Fibroblast of skin of right quadriceps (primary cell): ENCODE measurements around the gene PLD5.
"Not testable (repeated sequence)": the region's sequence is repeated elsewhere in the genome, so short reads cannot be mapped to it uniquely, and the experiment has no call there.

ENCODE experiments used
- DNase-seq: peaks from one replicate; pipeline ENCODE4 v3.0.0-alpha.2; 2013

The PLD5 gene

DNA sequence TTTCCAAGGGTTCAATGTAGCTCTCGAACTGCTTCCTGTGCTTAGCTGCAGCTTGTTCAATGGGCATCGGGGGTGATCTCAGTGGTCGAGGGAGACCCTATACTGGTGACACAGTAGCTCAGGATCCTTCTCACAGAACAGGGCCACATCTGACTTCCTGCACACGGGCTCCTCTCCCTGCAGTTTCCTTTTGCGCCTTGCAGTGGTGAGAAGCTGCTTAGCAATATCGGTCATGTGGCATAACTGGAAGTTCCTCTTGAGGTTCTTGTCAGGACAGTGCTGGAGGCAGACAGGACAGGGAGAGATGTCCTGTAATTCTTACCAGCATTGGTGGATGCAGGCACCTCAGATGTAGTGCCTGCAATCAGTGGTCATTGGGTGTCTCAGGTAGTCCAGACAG, 385.1 kb downstream of the PLD5 start:
- no peak for DNase-seq

DNA sequence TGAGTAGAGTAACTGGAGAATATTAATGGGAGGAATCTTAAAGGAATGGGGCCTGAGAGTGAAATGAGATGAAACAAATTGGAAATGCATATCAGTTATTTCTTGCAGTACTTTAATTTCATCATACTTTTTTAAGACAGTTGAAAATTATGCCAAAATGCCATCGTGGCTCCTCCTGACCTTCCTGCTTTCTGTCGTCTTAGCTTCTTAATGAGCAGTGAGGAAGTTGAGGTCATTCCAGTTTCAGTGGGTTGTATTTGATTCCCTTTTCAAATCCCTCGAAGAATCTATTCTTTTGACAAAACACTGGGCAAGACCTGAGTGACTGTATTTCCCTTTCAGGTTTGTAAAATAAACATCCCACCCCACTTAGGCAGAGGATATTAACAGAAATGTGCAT, 390.7 kb downstream of the PLD5 start:
- no peak for DNase-seq

DNA sequence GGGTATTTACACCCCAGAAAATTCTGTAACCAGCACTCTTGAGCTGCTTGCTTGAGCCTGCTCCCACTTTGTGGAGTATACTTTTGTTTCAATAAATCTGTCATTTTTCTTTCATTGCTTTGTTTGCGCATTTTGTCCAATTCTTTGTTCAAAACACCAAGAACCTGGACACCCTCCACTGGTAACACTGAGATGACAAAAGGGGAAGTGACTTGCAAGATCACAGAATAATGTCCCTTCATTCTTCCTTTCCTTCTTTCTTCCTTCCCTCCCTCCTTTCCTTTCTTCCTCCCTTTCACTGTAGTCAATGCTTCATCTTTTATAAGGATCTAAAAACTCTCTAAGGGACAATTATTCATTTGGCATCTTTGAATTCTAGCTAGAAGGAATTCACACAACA, 391.1 kb downstream of the PLD5 start:
- no peak for DNase-seq

DNA sequence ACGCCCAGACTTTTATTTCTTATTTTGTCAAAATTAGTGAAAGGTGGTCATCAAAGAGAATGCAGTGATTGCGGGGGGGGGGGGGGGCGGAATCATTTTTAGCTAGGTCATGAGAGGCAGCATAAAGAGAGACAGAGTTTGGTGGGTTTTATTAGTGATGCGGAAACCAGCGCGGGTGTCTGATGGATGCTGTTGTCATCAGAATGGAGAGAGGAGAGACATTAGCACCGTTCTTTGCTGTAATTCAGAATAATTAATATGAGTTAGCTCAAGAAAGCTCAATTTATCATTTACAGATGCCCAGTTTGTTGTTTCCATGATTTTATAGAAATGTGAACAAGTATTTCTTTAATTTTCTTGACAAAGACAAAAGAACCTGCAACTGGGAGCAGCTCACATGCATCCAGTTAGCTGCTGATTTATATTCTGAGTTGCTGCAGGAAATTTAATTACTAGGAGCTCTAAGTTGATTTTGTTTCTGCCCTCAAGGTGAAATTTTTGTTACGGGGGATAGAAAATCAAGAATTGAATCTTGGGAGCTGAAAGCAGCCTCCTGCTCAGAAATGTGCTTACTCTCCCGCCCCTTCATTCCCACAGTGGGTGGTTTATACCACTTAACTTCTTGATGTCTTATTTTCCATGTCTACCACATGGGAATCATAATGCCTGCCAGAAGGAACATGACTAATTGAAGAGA, 392.2 kb downstream of the PLD5 start:
- no peak for DNase-seq

DNA sequence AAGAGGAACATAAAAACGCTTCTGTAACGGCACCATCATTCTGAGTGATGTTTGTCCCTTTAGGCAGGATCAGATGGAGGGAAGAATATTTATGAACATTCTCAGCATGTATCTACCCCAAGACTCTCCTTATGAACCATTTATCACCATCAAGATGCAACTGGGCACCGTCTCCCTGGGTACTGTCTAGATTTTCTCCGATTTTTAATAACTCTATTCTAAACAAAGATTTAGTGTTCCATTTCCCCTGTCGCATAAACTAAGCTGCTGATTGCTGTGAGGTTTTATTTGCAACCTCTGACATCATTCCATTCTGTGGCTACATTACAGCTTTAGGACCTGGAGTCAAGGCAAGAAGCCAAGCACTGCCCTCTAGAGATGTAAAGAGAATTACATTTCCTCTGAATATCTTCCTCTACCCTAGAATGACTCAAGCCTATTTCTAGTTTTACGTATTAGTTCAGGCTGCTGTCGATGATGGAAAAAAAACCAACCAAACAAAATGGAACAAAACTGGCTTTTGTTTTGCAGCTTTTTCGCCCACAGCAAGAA, 395.5 kb downstream of the PLD5 start:
- peak; percentile 8 for DNase-seq

DNA sequence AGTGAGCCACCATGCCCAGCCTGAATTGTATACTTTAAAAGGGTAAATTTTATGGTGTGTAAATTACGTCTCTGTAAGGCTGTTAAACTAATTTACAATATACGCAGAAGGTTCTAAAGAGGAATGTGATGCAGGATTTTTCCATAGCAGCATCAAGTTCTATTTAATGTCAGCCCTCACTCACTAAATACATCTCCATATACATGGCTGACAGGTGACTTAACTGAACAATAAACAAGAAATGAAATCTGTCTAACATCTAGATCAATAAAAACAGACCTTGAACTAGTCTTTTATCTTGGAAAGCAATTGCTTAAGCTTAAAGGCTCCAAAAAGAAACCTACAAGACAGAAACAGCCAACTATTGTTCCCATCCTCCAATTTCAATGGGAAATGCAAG, 404.1 kb downstream of the PLD5 start:
- DNase-seq = no peak

DNA sequence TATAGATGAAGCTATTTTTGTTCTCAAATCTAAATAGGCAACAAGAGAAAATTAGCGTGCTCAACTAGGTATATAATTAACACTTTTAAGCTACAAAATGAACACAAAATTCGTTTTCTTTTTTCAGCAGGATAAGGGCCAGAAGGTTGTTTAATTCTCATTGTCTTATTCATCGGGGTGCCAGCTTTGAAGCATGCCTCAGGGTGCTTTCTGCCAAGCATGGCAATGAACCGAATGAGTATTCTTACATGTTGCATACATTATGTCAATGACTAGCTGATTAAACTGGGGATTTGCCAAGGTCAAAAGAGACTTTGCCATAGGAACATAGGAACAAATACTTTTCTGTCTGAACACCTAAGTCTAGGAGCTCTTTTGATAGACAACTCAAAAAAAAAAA, 423.6 kb downstream of the PLD5 start:
- DNase-seq = no peak

DNA sequence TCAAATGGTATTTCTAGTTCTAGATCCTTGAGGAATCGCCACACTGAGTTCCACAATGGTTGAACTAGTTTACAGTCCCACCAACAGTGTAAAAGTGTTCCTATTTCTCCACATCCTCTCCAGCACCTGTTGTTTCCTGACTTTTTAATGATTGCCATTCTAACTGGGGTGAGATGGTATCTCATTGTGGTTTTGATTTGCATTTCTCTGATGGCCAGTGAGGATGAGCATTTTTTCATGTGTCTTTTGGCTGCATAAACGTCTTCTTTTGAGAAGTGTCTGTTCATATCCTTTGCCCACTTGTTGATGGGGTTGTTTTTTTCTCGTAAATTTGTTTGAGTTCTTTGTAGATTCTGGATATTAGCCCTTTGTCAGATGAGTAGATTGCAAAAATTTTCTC, 427.2 kb downstream of the PLD5 start:
- not testable (repeated sequence) for DNase-seq

DNA sequence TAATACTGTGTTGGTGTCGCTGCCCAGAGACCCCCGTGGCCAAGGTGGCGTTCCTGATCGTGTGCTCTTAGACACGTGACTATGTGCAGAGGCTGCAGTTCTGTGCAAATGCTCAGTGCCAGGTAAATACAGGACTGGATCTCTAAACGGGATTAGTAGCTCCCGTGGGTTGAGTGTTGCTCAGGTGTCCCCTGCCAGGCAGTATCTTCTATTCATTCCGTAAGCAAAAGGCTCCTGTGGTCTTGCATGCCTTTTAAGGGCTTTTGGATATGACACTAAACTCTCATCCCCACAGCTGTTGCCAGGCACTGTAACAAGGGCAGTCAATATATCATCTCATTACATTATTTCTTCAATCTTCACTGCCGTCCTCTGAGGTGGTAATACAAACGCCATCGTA, 431.4 kb downstream of the PLD5 start:
- no peak for DNase-seq

DNA sequence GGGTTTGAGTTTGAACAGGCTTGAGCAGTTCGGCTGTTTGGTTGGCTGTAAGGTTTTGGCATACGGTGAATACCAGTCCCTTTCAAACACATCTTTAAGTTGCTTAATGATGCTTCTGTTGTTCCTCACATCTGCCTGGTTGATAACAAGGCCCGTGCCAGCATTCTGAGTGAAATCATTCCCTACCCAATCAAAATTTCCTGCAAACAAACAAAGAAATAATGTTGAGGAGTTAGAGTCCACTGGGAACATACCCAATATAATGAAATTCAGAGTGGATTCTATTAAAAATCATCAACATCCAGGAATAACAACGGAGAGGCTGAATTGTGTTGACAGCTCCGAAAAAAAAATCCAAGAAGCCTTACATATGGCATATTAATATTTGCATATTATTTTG, 434.6 kb downstream of the PLD5 start:
- no peak for DNase-seq

DNA sequence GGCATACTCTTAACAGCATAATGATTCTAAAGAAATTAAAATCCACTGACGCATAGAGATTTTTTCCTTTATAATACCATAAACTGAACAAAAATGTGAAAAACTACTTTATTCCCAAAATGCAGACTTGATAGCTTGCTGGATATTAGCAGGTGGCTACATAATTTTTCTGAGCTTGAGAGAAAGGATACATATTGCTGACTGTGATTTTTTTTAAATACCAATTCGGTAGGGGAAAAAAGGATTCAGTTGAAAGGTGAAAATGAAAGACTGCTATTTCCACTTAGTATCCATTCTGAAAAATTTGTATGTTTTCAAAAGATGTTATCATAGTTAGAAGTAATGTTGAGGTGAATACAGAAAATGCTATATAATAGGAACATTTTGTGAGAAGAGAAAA, 435.6 kb downstream of the PLD5 start:
- DNase-seq = no peak

DNA sequence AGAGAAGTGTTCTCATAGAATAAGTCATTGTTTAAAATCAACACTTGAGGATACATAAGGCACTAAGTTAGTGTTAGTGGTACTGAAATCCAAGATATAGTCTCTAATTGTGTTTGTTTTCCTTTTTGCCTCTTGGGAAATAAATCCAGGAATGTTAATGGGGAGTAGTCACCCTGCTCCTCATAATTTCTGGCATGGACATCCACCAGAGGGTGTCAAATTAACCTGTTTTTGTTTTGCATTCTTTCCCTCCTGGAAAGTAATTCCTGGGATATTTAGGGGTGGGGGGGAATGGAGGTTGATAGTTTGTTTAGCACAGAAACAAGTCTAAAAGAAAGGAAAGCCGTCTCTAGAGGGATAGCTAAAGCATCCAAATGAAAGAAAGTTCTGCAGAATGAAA, 437.8 kb downstream of the PLD5 start:
- DNase-seq = no peak

DNA sequence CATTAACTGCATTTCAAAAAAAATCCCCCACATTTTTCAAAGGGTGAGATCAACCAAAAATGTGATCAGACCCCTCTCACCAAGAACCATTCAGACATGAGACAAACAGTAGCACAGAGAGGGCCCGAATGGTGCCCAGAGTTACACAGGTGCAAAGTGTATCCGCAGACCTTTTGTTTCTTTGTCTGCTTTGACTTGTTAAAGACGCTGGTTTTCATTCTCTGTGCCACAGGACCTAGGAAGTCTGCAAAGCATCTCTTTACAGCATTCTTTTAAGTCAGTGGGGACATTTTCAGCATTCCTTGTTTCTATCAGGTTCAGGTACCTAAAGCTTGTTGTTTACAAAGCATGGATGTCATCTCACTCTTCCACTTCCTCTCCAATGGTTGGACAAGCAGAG, 438.4 kb downstream of the PLD5 start:
- no peak for DNase-seq

DNA sequence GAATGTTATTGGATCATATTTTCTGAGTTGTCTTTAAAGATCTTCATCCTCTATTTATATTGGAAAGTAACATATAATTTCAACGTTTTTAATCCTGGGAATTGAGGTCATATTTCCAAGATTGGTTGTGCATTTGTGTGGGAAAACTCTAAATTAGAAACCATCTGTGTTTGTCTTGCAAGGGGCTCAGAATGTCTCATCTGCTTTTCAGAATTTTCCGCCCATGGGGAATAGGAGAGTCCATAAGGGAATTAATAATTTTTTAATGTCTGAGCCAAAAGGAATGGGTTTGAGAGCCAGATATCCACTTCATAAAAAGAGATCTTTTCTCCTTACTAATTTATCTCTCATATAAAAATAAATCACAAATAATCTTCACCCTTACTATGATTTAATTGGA, 440.8 kb downstream of the PLD5 start:
- DNase-seq = no peak

DNA sequence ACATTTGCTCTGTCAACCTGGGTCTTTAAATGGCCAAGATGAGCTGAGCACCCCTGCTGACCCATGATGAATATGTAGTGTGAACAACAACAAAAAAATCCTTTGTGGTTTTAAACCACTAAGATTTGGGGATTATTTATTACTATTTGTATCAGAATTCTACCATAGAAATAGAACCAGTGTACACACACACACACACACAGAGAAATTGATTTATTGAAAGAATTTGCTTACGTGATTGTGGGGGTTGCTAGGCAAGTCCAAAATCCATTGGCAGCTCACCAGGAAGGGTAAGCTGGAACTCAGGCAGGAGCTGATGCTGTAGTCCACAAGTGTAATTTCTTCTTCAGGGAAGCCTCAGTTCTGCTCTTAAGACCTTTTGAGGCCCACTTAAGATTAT, 443.1 kb downstream of the PLD5 start:
- DNase-seq = peak; percentile 64

DNA sequence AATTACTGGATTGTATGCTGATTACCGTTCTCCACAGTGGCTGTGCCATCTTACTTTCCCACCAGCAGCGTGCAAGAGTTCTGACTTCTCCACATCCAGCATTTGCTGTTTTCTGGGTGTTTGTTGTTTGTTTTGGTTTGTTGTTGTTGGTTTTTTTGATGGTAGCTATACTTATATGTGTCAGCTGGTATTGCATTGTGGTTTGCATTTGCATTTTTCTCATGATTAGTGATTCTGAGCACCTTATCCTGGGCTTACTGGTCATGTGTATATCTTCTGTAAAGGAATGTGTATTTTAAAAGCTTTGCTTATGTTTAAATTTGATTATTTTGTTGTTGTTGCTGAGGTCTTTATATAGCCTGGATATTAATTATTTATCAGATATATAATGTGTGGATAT, 458.7 kb downstream of the PLD5 start:
- no peak for DNase-seq

DNA sequence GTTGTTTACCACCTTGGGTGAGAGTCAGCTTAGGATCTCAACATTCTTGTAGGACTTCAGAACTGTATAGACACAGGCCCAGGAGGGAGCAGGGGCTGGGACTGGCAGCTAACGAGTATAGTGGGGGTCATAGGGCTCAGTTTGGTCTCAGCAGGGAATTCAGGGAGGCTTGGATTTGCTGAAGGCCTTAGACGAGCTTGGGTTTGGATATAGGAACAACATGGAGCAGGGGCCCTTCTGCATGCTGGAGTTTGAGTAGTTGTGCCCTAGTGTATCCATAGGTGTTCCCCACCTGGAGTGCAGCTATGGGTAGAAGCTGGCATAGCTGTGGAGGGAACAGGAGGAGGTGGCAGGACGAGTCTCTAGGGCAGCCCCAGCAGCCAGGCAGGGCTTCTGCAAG, 462.2 kb downstream of the PLD5 start:
- no peak for DNase-seq

DNA sequence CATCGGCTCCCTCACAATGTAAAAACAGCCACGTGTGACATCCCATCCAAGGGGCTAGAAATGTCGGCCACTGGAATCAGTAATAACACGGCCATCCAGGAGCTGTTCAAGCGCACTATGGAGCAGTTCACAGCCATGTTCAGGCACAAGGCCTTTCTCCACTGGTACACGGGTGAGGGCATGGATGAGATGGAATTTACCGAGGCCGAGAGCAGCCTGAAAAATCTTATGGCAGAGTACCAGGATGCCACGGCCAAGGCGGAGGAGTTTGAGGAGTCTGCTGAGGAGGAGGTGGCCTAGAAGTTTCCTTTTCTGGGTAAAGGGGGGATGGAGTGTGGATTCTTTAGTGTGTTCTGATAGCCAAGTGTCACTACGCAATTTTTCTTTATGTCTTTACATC, 464.5 kb downstream of the PLD5 start:
- DNase-seq = no peak

DNA sequence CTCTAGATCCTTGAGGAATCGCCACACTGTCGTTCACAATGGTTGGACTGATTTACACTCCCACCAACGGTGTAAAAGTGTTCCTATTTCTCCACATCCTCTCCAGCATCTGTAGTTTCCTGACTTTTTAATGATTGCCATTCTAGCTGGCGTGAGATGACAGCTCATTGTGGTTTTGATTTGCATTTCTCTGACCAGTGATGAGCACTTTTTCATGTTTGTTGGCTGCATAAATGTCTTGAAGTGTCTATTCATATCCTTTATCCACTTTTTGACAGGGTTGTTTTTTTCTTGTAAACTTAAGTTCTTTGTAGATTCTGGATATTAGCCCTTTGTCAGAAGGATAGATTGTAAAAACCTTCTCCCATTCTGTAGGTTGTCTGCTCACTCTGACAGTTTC, 465.9 kb downstream of the PLD5 start:
- DNase-seq = not testable (repeated sequence)

DNA sequence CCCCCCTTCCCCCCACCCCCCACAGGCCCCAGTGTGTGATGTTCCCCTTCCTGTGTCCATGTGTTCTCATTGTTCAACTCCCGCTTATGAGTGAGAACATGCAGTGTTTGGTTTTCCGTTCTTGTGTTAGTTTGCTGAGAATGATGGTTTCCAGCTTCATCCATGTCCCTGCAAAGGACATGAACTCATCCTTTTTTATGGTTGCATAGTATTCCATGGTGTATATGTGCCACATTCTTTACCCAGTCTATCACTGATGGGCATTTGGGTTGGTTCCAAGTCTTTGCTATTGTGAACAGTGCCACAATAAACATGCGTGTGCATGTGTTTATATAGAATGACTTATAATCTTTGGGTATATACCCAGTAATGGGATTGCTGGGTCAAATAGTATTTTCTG, 466.3 kb downstream of the PLD5 start:
- DNase-seq = not testable (repeated sequence)

DNA sequence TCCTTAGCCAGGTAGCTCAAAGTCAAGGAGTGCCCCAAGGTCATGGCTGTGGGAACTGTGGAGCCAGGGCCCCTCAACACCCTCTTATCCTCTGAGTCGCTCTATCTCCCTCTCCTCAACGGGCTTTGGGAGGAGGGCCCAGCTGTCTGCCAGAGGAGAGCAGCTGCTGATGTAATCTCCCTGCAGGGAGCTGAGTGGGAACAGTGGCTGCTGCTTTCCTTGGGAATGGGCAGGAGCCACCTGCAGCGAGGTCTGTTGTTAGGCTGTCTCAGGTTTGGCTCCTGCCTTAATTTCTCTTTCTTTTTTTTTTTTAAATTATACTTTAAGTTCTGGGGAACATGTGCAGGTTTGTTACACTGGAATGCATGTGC, 466.8 kb downstream of the PLD5 start:
- DNase-seq = no peak

DNA sequence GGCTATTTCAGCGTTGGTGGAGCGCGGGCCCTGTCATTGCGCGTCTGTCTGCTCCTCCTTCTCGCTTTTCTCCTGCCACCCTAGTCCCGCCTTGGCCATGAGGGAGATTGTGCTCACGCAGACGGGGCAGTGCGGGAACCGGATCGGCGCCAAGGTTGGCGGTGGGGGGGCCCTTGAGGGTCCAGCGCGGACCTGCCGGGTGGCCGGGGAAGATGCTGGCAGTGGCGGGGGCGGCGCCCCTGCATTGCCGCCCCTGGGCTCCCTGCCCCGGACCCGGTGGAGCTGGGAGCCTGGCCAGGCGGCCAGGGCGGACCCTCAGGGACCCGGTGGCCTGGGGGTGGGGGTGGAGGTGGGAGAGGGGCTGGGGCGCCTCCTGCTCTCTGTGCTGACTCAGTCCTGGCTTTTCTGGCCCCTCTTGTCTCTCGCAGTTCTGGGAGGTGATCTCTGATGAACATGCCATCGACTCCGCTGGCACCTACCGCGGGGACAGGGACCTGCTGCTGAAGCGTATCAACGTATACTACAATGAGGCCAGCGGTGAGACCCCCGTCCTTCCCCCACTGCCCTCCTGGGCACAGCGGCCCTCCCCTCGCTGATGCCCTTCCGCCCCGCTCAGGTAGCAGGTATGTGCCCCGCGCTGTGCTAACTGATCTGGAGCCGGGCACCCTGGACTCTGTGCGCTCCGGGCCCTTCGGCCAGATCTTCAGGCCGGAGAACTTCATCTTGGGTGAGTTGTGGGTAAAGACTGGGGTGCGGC, 467.3 kb downstream of the PLD5 start:
- DNase-seq = no peak

DNA sequence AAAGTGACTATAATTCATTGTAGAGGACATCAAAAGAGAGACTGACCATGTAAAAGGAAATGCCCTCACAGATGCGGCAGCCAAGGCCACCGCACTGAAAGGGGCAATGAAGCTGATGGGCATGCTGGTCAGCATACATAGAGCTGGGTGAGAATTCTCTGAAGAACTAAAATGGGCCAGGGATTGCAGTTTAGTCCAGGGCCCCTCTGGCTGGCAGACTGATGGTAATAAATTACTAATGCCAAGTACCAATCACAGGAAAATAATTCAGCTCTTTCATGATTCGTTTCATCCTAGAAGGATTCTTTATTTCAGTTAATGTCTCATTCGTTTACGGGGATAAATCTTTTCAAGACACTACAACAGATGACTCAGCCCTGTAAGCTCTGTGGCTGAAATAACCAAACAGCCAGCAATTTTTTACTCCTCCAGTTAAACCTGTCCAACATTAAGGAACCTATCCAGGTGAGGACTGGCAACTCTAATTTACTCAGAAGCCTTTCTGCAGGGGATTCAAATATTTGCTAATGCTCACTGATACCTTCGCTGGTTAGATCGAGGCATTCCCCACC, 468.7 kb downstream of the PLD5 start:
- no peak for DNase-seq

DNA sequence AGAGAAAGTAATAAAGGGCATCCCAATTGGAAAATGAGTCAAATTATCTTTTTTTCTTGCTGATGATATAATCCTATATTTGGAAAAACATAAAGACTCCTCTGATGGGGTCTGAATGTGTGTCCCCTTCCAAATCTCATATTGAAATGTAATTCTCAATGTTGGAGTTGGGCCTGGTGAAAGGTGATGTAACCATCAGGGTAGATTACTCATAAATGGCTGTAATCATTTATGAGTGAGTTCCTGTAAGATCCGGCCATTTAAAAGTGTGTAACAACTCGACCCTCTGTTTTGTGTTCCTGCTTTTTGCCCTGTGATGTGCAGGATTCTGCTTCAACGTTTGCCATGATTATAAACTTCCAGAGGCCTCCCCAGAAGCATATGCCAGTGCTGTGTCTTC, 481.3 kb downstream of the PLD5 start:
- DNase-seq = no peak
